Keratinocyte (primary cell): ENCODE measurements around the gene GPR146. TPM values are rescaled to one million over a fixed set of nuclear protein-coding genes. Genes with fewer than 3 reads are reported as not detected.

Source experiments
- DNase-seq: peaks from one replicate; pipeline ENCODE4 v3.0.0-alpha.2; 2011; ENCODE audit warnings: low read depth, missing footprints, low spot score
- FAIRE-seq: peaks from 2 replicates; lab custom pipeline; 2011; peaks lifted over from hg19 to GRCh38; lab: Jason Lieb, UNC
- H2AFZ ChIP-seq: 2 replicates; pipeline ENCODE4 v1.6.0; 2012; ENCODE audit warnings: low read length, control low read depth, inconsistent platforms; ENCODE audit not compliant: control insufficient read depth
- H3K27ac ChIP-seq: 2 replicates; pipeline ENCODE4 v1.5.1; 2011; ENCODE audit warnings: low read length; ENCODE audit not compliant: control insufficient read depth, insufficient read depth
- H3K27me3 ChIP-seq: 3 replicates; pipeline ENCODE4 v1.6.0; 2011; ENCODE audit warnings: low read length; ENCODE audit not compliant: control insufficient read depth, insufficient read depth; ENCODE audit errors: extremely low read depth
- H3K36me3 ChIP-seq, 2 experiments: 2 replicates in 1 of 2; 3 replicates in 1 of 2; pipeline ENCODE4 v1.5.1; 2011; ENCODE audit warnings: low read length in 2 of 2, mild to moderate bottlenecking in 1 of 2; ENCODE audit not compliant: control insufficient read depth in 2 of 2, insufficient read depth in 2 of 2; ENCODE audit errors: extremely low read depth in 1 of 2
- H3K4me1 ChIP-seq: 3 replicates; pipeline ENCODE4 v1.5.1; 2011; ENCODE audit warnings: low read length; ENCODE audit not compliant: control insufficient read depth, insufficient read depth; ENCODE audit errors: extremely low read depth
- H3K4me2 ChIP-seq: 3 replicates; pipeline ENCODE4 v1.6.0; 2011; ENCODE audit warnings: low read depth, low read length; ENCODE audit not compliant: control insufficient read depth, insufficient read depth; ENCODE audit errors: extremely low read depth
- H3K4me3 ChIP-seq, 3 experiments: fragments of 200-600 bp in 1 of 3; sonication (generic) in 1 of 3; 2 replicates in 2 of 3; 3 replicates in 1 of 3; pipeline ENCODE4 v1.5.1; 2011 to 2016; ENCODE audit warnings: low read length in 3 of 3, mild to moderate bottlenecking in 3 of 3, control low read depth in 2 of 3, inconsistent platforms in 1 of 3, low read depth in 1 of 3, mixed read lengths in 1 of 3, mixed run types in 1 of 3, moderate library complexity in 1 of 3; ENCODE audit not compliant: control insufficient read depth in 2 of 3, insufficient read depth in 2 of 3; ENCODE audit errors: extremely low read depth in 1 of 3
- H3K79me2 ChIP-seq: 2 replicates; pipeline ENCODE4 v1.6.0; 2012; ENCODE audit warnings: low read length; ENCODE audit not compliant: control insufficient read depth, insufficient read depth
- H3K9ac ChIP-seq: 3 replicates; pipeline ENCODE4 v1.6.0; 2011; ENCODE audit warnings: low read length; ENCODE audit not compliant: control insufficient read depth, insufficient read depth; ENCODE audit errors: extremely low read depth
- H3K9me1 ChIP-seq: 3 replicates; pipeline ENCODE4 v1.6.0; 2011; ENCODE audit warnings: low read length; ENCODE audit not compliant: control insufficient read depth, insufficient read depth; ENCODE audit errors: extremely low read depth
- H3K9me3 ChIP-seq: 2 replicates; pipeline ENCODE4 v1.5.1; 2012; ENCODE audit warnings: low read depth, low read length; ENCODE audit not compliant: control insufficient read depth
- H4K20me1 ChIP-seq: 3 replicates; pipeline ENCODE4 v1.6.0; 2011; ENCODE audit warnings: low read length; ENCODE audit not compliant: control insufficient read depth, insufficient read depth; ENCODE audit errors: extremely low read depth
- CTCF ChIP-seq, 3 experiments: IDR thresholded peaks in 1 of 3; conservative IDR thresholded peaks in 1 of 3; optimal IDR thresholded peaks in 1 of 3; 2 replicates in 2 of 3; 3 replicates in 1 of 3; pipeline versions ENCODE3 to v1.5.1; 2011; ENCODE audit warnings: low read length in 3 of 3, mild to moderate bottlenecking in 3 of 3, moderate library complexity in 2 of 3, control low read depth in 1 of 3, inconsistent platforms in 1 of 3; ENCODE audit not compliant: insufficient read depth in 2 of 3; ENCODE audit errors: extremely low read depth in 1 of 3
- EZH2 ChIP-seq: IDR thresholded peaks from one replicate; pipeline ENCODE4 v1.6.1; 2012; ENCODE audit warnings: inconsistent platforms, mild to moderate bottlenecking, low read length, moderate library complexity
- dilution Hi-C: fragments of 300-500 bp; cut with MboI; formaldehyde crosslinking; loops from one replicate; pipeline ENCODE4 v1.7.0; 2020; ENCODE audit warnings: low sequenced_read_pairs; ENCODE audit not compliant: extremely low pct_ligation_motif_present
- polyA plus RNA-seq, 5 experiments: library from polyadenylated mRNA; depleted of rRNA in 3 of 5; stranded (reverse) in 3 of 5; stranded (forward) in 1 of 5; unstranded in 1 of 5; fragments of >200 nt; gene quantifications; 1 replicate in 1 of 5; 2 replicates in 3 of 5; 3 replicates in 1 of 5; pipeline versions ENCODE4 v1.2.1 to v1.2.3, GENCODE V29; 2011 to 2012; ENCODE audit warnings: missing spikeins in 2 of 5, low read depth in 1 of 5, low replicate concordance in 1 of 5

The GPR146 gene
- polyA plus RNA-seq, 1 donor (not counting 4 experiments of a cell fraction or from before 2014, with no cell fraction given), result 0.13 TPM

DNA sequence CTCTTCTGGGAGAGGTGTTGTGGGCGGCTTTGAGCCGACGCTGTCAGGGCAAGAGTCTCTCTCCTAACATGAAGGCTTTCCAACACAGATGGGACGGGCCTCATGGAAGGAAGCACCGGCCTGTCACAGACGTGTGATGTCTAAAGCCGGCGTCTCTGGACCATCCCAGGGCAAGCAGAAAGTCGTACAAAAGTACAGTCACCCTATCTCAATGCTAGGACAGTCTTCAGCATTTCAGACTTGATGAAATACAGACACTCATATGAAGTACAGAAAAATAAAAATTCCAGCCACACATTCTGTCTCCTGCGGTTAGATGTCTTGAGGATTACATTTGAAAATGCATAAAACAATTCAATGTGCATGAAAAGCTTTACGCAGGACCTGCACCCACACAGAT lies 30.8 kb upstream of the GPR146 start:
- no peak for DNase-seq
- H4K20me1 ChIP-seq, result peaks cover 13% of the 10 kb centered on the region
- peaks cover 8% of the 10 kb centered on the region for H3K4me1 ChIP-seq
- H3K36me3 ChIP-seq, result no peaks in the 10 kb centered on the region
- no peaks in the 10 kb centered on the region for H3K27me3 ChIP-seq
- TF ChIP-seq CTCF (optimal IDR thresholded peaks at IDR 0.05 in 1 of 3, IDR thresholded peaks at IDR 0.05 in 1 of 3, conservative IDR thresholded peaks at IDR 0.05 in 1 of 3; ENCODE audit: extremely low read depth in 1 of 3, insufficient read depth in 2 of 3, low read length in 3 of 3) (no peak), EZH2 (no peak)
- H3K4me3 ChIP-seq, result no peak overlapping the region
- no peak overlapping the region for H2AFZ ChIP-seq
- dilution Hi-C loops, result no loop called here
- no peak overlapping the region for H3K9ac ChIP-seq
- no peaks in the 10 kb centered on the region for H3K9me1 ChIP-seq
- H3K27ac ChIP-seq, result no peak overlapping the region
- no peaks in the 10 kb centered on the region for H3K9me3 ChIP-seq
- no peak for FAIRE-seq
- peaks cover 12% of the 10 kb centered on the region for H3K79me2 ChIP-seq
- H3K4me2 ChIP-seq, result no peak overlapping the region

GRCh38 chr7:1014681-1015080 lies 29.7 kb upstream of the GPR146 start:
- FAIRE-seq (no peak), DNase-seq (no peak)
- H3K36me3 ChIP-seq, result no peaks in the 10 kb centered on the region
- H2AFZ ChIP-seq, result no peak overlapping the region
- no peak for TF ChIP-seq EZH2
- no peak for TF ChIP-seq CTCF (optimal IDR thresholded peaks at IDR 0.05 in 1 of 3, IDR thresholded peaks at IDR 0.05 in 1 of 3, conservative IDR thresholded peaks at IDR 0.05 in 1 of 3; ENCODE audit: extremely low read depth in 1 of 3, insufficient read depth in 2 of 3, low read length in 3 of 3)
- H3K27ac ChIP-seq, result no peak overlapping the region
- H3K4me2 ChIP-seq, result no peak overlapping the region
- no peaks in the 10 kb centered on the region for H3K27me3 ChIP-seq
- H3K79me2 ChIP-seq, result peaks cover 12% of the 10 kb centered on the region
- peaks cover 8% of the 10 kb centered on the region for H3K4me1 ChIP-seq
- no peak overlapping the region for H3K4me3 ChIP-seq
- dilution Hi-C loops, result no loop called here
- H3K9ac ChIP-seq, result no peak overlapping the region
- no peaks in the 10 kb centered on the region for H3K9me1 ChIP-seq
- H3K9me3 ChIP-seq, result no peaks in the 10 kb centered on the region
- peaks cover 14% of the 10 kb centered on the region for H4K20me1 ChIP-seq
